Prostate gland (tissue), 2 donors: Measurements from ENCODE around the gene CDC42BPA. TPM values are rescaled to one million over a fixed set of nuclear protein-coding genes. Genes with fewer than 3 reads are reported as not detected.
"Not testable (repeated sequence)": the region's sequence is repeated elsewhere in the genome, so short reads cannot be mapped to it uniquely, and the experiment has no call there.

Experiments
- DNase-seq: peaks from one replicate; pipeline ENCODE4 v3.0.0-alpha.2; 2019; ENCODE audit warnings: low spot score
- H3K27ac ChIP-seq, 2 donors: fragments of 200-600 bp; sonication (generic); 2 replicates each; pipeline ENCODE4 v1.5.1; 2017 to 2019
- H3K27me3 ChIP-seq: fragments of 200-600 bp; sonication (generic); replicated peaks from 2 replicates; pipeline ENCODE4 v1.5.1; 2019; ENCODE audit not compliant: insufficient read depth
- H3K36me3 ChIP-seq, 2 donors: fragments of 200-600 bp; sonication (generic); 1 replicate in 1 of 2; 2 replicates in 1 of 2; pipeline versions ENCODE4 v1.5.1 to v1.8.1; 2017 to 2019
- H3K4me1 ChIP-seq: fragments of 200-600 bp; sonication (generic); replicated peaks from 2 replicates; pipeline ENCODE4 v1.5.1; 2019
- H3K4me3 ChIP-seq, 2 donors: fragments of 200-600 bp; sonication (generic); 2 replicates each; pipeline ENCODE4 v1.5.1; 2017 to 2019
- H3K9me3 ChIP-seq: fragments of 200-600 bp; sonication (generic); 2 replicates; pipeline ENCODE4 v1.5.1; 2017
- CTCF ChIP-seq, 4 experiments: fragments of 200-600 bp in 2 of 4; fragments of 450-650 bp in 2 of 4; sonication (generic) in 2 of 4; IDR thresholded peaks; 1 replicate in 3 of 4; 2 replicates in 1 of 4; pipeline ENCODE4 v1.5.1; 2016 to 2019; ENCODE audit warnings: antibody characterized with exemption in 4 of 4, mild to moderate bottlenecking in 2 of 4, moderate library complexity in 2 of 4
- POLR2A ChIP-seq: fragments of 450-650 bp; IDR thresholded peaks from one replicate; pipeline ENCODE4 v1.6.1; 2016; ENCODE audit warnings: antibody characterized with exemption, mild to moderate bottlenecking
- POLR2AphosphoS5 ChIP-seq: sonication (generic); formaldehyde crosslinking; IDR thresholded peaks from one replicate; pipeline ENCODE4 v1.6.1; 2017; ENCODE audit warnings: antibody characterized with exemption
- WGBS: methylation state at CpG from one replicate; pipeline ENCODE4 v1.1.5; 2018; 5-methylcytosine and 5-hydroxymethylcytosine counted together
- intact Hi-C: fragments of 100-400 bp; cut with DNase I; formaldehyde crosslinking; loops from one replicate; pipeline ENCODE4 v1.14.2; 2022
- total RNA-seq, 2 donors: library from RNA; depleted of rRNA; stranded (reverse); fragments of >200 nt; gene quantifications; one replicate each; pipeline ENCODE4 v1.1.0, GENCODE V29; 2016

The CDC42BPA gene
- total RNA-seq, 2 donors from 2014 or later: 31.3 to 76.9 TPM

GRCh38 chr1:227245613-227246320, 72.5 kb downstream of the CDC42BPA start:
- 93% methylated on average over 6 of the region's 6 CpGs for WGBS
- intact Hi-C loops: no loop called here
- Histone ChIP-seq H3K4me1 (no peaks in the 10 kb centered on the region), H3K4me3 (no peak overlapping the region), H3K27me3 (no peaks in the 10 kb centered on the region), H3K9me3 (no peaks in the 10 kb centered on the region), H3K36me3 (no peaks in the 10 kb centered on the region), H3K27ac (no peak overlapping the region)
- TF ChIP-seq POLR2AphosphoS5: no peak
- no peak for TF ChIP-seq POLR2A
- DNase-seq: no peak

DNA sequence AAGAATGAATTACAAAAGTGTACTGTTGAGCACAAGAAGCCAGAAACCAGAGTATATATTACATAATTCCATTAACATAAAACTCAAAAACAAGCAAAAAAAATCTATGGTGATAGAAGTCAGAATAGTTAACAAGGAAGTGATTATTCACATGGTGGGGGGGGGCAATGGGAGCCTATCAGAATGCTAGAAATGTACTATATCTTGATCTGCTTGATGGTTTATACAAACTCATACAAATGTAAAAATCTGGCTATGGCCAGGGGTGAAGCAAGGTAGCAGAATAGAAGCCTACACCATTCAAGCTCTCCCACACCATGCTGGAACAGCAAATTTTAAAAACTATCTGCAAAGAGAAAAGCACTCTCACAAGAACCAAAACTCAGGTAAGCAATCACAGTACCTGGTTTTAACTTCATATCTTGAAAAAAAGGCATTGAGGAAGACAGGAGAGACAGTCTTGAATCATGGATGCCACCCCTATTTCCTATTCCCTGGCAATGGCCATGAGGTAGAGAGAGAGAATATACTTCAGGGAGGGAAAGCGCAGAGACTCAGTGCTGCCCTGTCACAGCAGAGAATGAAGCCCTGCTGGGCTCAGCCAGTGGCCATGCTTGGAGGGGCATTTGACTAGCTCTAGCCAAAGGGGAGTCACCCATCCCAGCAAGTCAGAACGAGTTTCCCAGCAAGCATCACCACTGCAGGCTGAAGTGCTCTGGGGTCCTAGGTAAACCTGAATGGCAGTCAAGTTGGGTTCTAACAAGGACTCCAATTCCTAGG, 73.8 kb downstream of the CDC42BPA start:
- Histone ChIP-seq H3K36me3 (no peaks in the 10 kb centered on the region), H3K27me3 (no peaks in the 10 kb centered on the region)
- 88% methylated on average over 2 of the region's 2 CpGs for WGBS

GRCh38 chr1:227242811-227243682, 75.2 kb downstream of the CDC42BPA start:
- Histone ChIP-seq H3K9me3 (no peaks in the 10 kb centered on the region), H3K36me3 (no peaks in the 10 kb centered on the region), H3K4me1 (no peaks in the 10 kb centered on the region), H3K27me3 (no peaks in the 10 kb centered on the region), H3K27ac (no peak overlapping the region), H3K4me3 (no peak overlapping the region)
- no peak for DNase-seq
- TF ChIP-seq POLR2A (no peak), POLR2AphosphoS5 (no peak), CTCF (IDR thresholded peaks at IDR 0.05) (no peak)
- intact Hi-C loops: no loop called here
- WGBS: 100% methylated on average over 2 of the region's 2 CpGs

More for the DNA sequence above, 73.8 kb downstream of the CDC42BPA start:
- no peak for DNase-seq
- no peak overlapping the region for H3K4me3 ChIP-seq
- intact Hi-C loops: no loop called here
- no peaks in the 10 kb centered on the region for H3K4me1 ChIP-seq
- TF ChIP-seq POLR2AphosphoS5: no peak
- no peak for TF ChIP-seq CTCF (IDR thresholded peaks at IDR 0.05)
- TF ChIP-seq POLR2A: no peak
- H3K27ac ChIP-seq: no peak overlapping the region
- H3K9me3 ChIP-seq: no peaks in the 10 kb centered on the region

GRCh38 chr1:227240983-227241382, 77.3 kb downstream of the CDC42BPA start:
- DNase-seq: no peak
- intact Hi-C loops: no loop called here
- Histone ChIP-seq H3K9me3 (no peaks in the 10 kb centered on the region), H3K36me3 (no peaks in the 10 kb centered on the region), H3K27ac (no peak overlapping the region), H3K4me1 (no peaks in the 10 kb centered on the region), H3K27me3 (no peaks in the 10 kb centered on the region), H3K4me3 (no peak overlapping the region)
- no peak for TF ChIP-seq CTCF (IDR thresholded peaks at IDR 0.05)
- no peak for TF ChIP-seq POLR2A
- TF ChIP-seq POLR2AphosphoS5: no peak

- peaks cover 2% of the 10 kb centered on the region for H3K4me1 ChIP-seq
- H3K27ac ChIP-seq: no peak overlapping the region
- no peaks in the 10 kb centered on the region for H3K36me3 ChIP-seq
- intact Hi-C loops: loop anchor here (5.0 kb wide), 1 partner anchor 202 kb away; no protein-coding TSS in a partner anchor
- DNase-seq: peak; percentile 6
- H3K9me3 ChIP-seq: no peaks in the 10 kb centered on the region
- H3K27me3 ChIP-seq: no peaks in the 10 kb centered on the region
- WGBS: 92% methylated on average over 1 of the region's 1 CpG
- H3K4me3 ChIP-seq: no peak overlapping the region
- peak in 3 of 4 experiments; percentile 32 to 42 (median 39) for TF ChIP-seq CTCF (IDR thresholded peaks at IDR 0.05)
- no peak for TF ChIP-seq POLR2A
- TF ChIP-seq POLR2AphosphoS5: peak; percentile 12
These were observed 83.3 kb downstream of the CDC42BPA start for GRCh38 chr1:227234998-227235405.

- H3K4me1 ChIP-seq, H3K27me3 ChIP-seq, H3K4me3 ChIP-seq, H3K36me3 ChIP-seq, DNase-seq, intact Hi-C loops, H3K27ac ChIP-seq, H3K9me3 ChIP-seq: not testable (repeated sequence)
- 81% methylated on average over 7 of the region's 7 CpGs for WGBS
These were observed 87.2 kb downstream of the CDC42BPA start for GRCh38 chr1:227231128-227231527.
